ENCODE data around the gene VSTM4. TPM values are rescaled to one million over a fixed set of nuclear protein-coding genes. Genes with fewer than 3 reads are reported as not detected.

Gene VSTM4
- total RNA-seq, 1 donor from 2014 or later = 0.22 TPM

GRCh38 chr10:48996329-48996728, 119.0 kb downstream of the VSTM4 start:
- TF ChIP-seq, protein P1, sequence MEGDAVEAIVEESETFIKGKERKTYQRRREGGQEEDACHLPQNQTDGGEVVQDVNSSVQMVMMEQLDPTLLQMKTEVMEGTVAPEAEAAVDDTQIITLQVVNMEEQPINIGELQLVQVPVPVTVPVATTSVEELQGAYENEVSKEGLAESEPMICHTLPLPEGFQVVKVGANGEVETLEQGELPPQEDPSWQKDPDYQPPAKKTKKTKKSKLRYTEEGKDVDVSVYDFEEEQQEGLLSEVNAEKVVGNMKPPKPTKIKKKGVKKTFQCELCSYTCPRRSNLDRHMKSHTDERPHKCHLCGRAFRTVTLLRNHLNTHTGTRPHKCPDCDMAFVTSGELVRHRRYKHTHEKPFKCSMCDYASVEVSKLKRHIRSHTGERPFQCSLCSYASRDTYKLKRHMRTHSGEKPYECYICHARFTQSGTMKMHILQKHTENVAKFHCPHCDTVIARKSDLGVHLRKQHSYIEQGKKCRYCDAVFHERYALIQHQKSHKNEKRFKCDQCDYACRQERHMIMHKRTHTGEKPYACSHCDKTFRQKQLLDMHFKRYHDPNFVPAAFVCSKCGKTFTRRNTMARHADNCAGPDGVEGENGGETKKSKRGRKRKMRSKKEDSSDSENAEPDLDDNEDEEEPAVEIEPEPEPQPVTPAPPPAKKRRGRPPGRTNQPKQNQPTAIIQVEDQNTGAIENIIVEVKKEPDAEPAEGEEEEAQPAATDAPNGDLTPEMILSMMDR (IDR thresholded peaks at IDR 0.05; ENCODE audit: unreplicated experiment) = no peak

DNA sequence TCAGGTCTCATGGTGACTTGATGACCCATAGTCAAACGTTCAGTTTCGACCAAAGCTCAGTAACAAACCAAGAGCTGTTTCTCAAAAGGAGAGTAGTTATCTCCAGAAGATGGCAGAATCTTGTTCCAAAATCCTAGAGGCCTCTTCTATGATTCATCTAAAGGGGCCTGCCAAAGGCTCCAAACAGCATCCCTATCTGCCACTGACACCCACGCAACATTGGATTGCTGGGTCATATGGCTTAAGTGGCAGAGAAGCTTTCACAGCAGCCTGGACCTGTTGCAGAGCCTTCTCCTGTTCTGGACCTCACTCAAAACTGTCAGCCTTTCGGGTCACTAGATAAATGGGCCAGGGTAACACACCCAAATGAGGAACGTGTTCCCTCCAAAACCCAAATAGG, 121.7 kb downstream of the VSTM4 start:
- H3K36me3 Mint-ChIP-seq (ENCODE audit: insufficient read depth) = no peaks in the 10 kb centered on the region
- H3K27ac Mint-ChIP-seq = no peak overlapping the region
- H3K4me1 Mint-ChIP-seq (ENCODE audit: low read depth) = peaks cover 3% of the 10 kb centered on the region
- TF ChIP-seq, protein P1 (IDR thresholded peaks at IDR 0.05; ENCODE audit: unreplicated experiment) = no peak
- no peaks in the 10 kb centered on the region for H3K27me3 Mint-ChIP-seq
- DNase-seq (ENCODE audit: low spot score, unreplicated experiment) = no peak
- no peak overlapping the region for H3K4me3 Mint-ChIP-seq (ENCODE audit: low read depth)
- H3K9me3 Mint-ChIP-seq (ENCODE audit: low read depth) = no peaks in the 10 kb centered on the region

More at GRCh38 chr10:48996329-48996728, 119.0 kb downstream of the VSTM4 start:
- Mint-ChIP-seq H3K36me3 (ENCODE audit: insufficient read depth) (no peaks in the 10 kb centered on the region), H3K27me3 (peaks cover 3% of the 10 kb centered on the region), H3K27ac (no peak overlapping the region), H3K4me3 (ENCODE audit: low read depth) (no peak overlapping the region), H3K4me1 (ENCODE audit: low read depth) (peaks cover 3% of the 10 kb centered on the region), H3K9me3 (ENCODE audit: low read depth) (no peaks in the 10 kb centered on the region)
- DNase-seq (ENCODE audit: low spot score, unreplicated experiment) = no peak

DNA sequence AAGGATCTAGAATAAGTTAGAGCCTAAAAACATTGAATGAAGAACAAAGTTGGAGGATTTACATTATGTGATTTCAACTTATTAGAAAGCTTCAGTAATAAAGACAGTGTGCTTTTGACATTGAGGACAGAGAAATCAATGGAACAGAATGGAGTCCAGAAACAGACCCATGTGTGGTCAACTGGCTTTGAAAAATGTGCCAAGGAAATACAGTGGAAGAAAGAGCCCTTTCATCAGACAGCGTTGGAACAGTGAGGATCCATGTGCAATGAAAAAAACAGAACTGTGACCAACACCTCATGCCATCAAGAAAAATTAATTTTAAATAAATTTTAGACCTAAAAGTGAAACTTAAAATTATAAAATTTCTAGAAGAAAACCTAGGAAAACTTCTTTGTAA, 125.1 kb downstream of the VSTM4 start:
- no peak overlapping the region for H3K4me3 Mint-ChIP-seq (ENCODE audit: low read depth)
- H3K27ac Mint-ChIP-seq = no peak overlapping the region
- TF ChIP-seq, protein P1 (IDR thresholded peaks at IDR 0.05; ENCODE audit: unreplicated experiment) = no peak
- H3K9me3 Mint-ChIP-seq (ENCODE audit: low read depth) = no peaks in the 10 kb centered on the region
- no peaks in the 10 kb centered on the region for H3K27me3 Mint-ChIP-seq
- peaks cover 3% of the 10 kb centered on the region for H3K4me1 Mint-ChIP-seq (ENCODE audit: low read depth)
- no peak for DNase-seq (ENCODE audit: low spot score, unreplicated experiment)
- H3K36me3 Mint-ChIP-seq (ENCODE audit: insufficient read depth) = no peaks in the 10 kb centered on the region

DNA sequence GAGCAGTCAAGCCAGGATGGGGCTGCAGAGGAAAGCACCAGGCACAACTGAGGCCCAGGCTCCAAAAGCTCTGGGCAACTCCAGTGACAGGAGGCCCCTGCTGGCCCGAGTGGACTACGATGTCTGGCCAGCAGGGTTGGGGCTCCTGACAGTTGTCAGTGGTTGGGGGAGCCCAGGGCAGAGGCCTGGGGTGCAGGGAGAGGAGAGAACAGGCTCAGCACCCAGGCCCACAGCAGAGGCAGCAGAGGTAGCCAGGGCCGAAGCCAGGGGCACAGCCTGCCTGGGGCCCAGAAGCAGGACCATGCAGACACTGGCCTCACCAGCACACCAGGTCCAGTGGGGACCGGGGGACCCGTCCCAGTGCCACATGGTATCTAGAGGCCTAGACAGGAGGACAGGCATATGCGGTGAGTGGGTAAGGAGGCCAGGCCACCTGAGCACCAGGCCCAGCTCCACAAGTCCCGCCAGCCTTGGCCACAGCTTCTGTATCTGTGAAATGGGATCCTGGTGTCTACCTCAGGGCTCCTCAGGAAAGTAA, 129.6 kb downstream of the VSTM4 start:
- TF ChIP-seq, protein P1 (IDR thresholded peaks at IDR 0.05; ENCODE audit: unreplicated experiment) = no peak
- peaks cover 5% of the 10 kb centered on the region for H3K27me3 Mint-ChIP-seq
- no peak overlapping the region for H3K27ac Mint-ChIP-seq

DNA sequence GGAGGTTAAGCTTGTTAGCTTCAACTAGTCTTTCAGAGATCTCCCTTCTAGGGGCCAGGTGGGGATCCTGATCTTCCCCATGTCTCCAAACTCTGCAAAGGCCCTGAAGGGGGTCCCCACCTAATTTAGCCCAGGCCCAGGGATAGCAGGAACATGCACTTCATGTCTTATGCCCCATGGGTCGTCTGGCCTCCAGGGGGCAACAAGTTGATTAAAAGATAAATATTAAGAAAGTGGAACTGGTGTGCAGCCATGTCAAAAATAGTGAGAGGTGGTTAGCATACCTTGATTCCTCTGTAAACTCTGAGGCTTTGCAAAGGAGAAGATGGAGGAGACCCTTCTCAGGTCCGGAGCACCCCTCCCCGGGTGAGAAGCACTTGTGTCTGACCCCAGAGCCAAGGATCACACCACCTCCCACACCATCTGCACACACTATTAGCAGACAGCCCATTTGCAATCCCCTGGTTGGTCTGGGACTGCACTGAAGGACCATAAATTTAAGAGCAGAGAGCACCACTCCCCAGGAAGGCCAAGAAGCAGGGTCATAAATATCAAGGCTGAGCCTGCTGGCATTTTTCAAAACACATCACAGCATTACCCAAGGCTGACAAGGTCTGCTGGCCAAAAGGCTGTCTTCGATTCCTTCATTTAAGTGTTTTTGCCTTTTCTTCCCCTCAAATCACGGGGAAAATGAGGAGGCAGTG, 131.5 kb downstream of the VSTM4 start:
- Mint-ChIP-seq H3K4me3 (ENCODE audit: low read depth) (no peak overlapping the region), H3K4me1 (ENCODE audit: low read depth) (no peaks in the 10 kb centered on the region), H3K27me3 (peaks cover 12% of the 10 kb centered on the region), H3K9me3 (ENCODE audit: low read depth) (no peaks in the 10 kb centered on the region), H3K36me3 (ENCODE audit: insufficient read depth) (no peaks in the 10 kb centered on the region), H3K27ac (no peak overlapping the region)
- TF ChIP-seq, protein P1 (IDR thresholded peaks at IDR 0.05; ENCODE audit: unreplicated experiment) = no peak
- no peak for DNase-seq (ENCODE audit: low spot score, unreplicated experiment)

More for the DNA sequence above, 129.6 kb downstream of the VSTM4 start:
- no peak overlapping the region for H3K4me3 Mint-ChIP-seq (ENCODE audit: low read depth)
- DNase-seq (ENCODE audit: low spot score, unreplicated experiment) = no peak
- no peaks in the 10 kb centered on the region for H3K9me3 Mint-ChIP-seq (ENCODE audit: low read depth)
- H3K36me3 Mint-ChIP-seq (ENCODE audit: insufficient read depth) = no peaks in the 10 kb centered on the region
- no peaks in the 10 kb centered on the region for H3K4me1 Mint-ChIP-seq (ENCODE audit: low read depth)

Data from progenitor cell of endocrine pancreas (in vitro differentiated cells).